GM18502 (cell line): ENCODE measurements around the gene FAM219A.

ENCODE experiments used
- ATAC-seq: cut with Tn5 transposase; IDR thresholded peaks from one replicate; pipeline ENCODE4 v1.9.1; 2021; ENCODE audit warnings: mild to moderate bottlenecking; ENCODE audit not compliant: unreplicated experiment, poor library complexity

The FAM219A gene

GRCh38 chr9:34405719-34406118 is 52.7 kb downstream of the FAM219A start:
- ATAC-seq = no peak

GRCh38 chr9:34403554-34404380 is 54.6 kb downstream of the FAM219A start:
- ATAC-seq = no peak

- no peak for ATAC-seq
Measured at GRCh38 chr9:34400686-34401602, 57.4 kb downstream of the FAM219A start.

GRCh38 chr9:34400275-34400674 is 58.1 kb downstream of the FAM219A start:
- ATAC-seq = no peak

- ATAC-seq = no peak
Measured at GRCh38 chr9:34399729-34400128, 58.6 kb downstream of the FAM219A start.

GRCh38 chr9:34398875-34399274 is 59.5 kb downstream of the FAM219A start:
- no peak for ATAC-seq

GRCh38 chr9:34396276-34397214 is 61.8 kb downstream of the FAM219A start:
- no peak for ATAC-seq

- ATAC-seq = no peak
Measured at GRCh38 chr9:34392511-34392910, 65.9 kb downstream of the FAM219A start.

- ATAC-seq = no peak
Measured at GRCh38 chr9:34387239-34387638, 71.1 kb downstream of the FAM219A start.

GRCh38 chr9:34386656-34387055 is 71.7 kb downstream of the FAM219A start:
- no peak for ATAC-seq

- no peak for ATAC-seq
Measured at GRCh38 chr9:34385561-34386230, 72.7 kb downstream of the FAM219A start.

GRCh38 chr9:34384368-34385165 is 73.8 kb downstream of the FAM219A start:
- ATAC-seq = no peak

GRCh38 chr9:34383904-34384303 is 74.5 kb downstream of the FAM219A start:
- ATAC-seq = no peak

GRCh38 chr9:34382879-34383278 is 75.5 kb downstream of the FAM219A start:
- ATAC-seq = no peak

GRCh38 chr9:34382054-34382453 is 76.3 kb downstream of the FAM219A start:
- ATAC-seq = no peak

GRCh38 chr9:34381323-34381722 is 77.0 kb downstream of the FAM219A start:
- ATAC-seq = no peak

GRCh38 chr9:34380511-34381315 is 77.7 kb downstream of the FAM219A start:
- peak; percentile 32 for ATAC-seq

- ATAC-seq = no peak
Measured at GRCh38 chr9:34380034-34380510, 78.3 kb downstream of the FAM219A start.
